ENCODE measurements around the gene WDR3. TPM values are rescaled to one million over a fixed set of nuclear protein-coding genes. Genes with fewer than 3 reads are reported as not detected.
A peak's percentile ranks its signal among the peaks of the same experiment; 100 is the strongest.

Gene WDR3
- total and polyA plus RNA-seq, 2 donors (not counting 3 experiments of a cell fraction or from before 2014, with no cell fraction given) = 12.4 to 27.7 TPM

DNA sequence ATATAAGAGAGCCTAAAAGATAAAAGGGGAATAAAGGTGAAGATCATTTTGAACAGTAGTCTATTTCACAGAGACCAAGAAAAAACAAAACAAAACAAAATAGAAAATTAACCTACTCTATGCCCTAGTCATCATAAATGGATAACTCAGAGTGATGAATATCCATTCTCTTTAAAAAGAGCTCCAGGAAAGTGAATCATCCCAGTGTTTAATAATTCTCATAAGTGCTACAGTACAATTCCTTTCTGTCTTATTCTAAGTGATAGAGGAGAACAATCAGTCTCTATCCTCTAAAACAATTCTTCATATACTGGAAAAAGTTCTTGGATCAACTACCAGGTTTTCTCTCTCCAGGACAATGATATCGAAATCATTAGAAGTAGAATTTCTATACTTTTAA is 45.9 kb upstream of the WDR3 start:
- H3K9ac ChIP-seq (replicated peaks; ENCODE audit: extremely low read depth, insufficient read depth, low read length) = no peak overlapping the region
- dilution Hi-C loops (cut with MboI; ENCODE audit: extremely low pct_ligation_motif_present, low sequenced_read_pairs) = no loop called here
- no peaks in the 10 kb centered on the region for H3K36me3 ChIP-seq (ENCODE audit: control insufficient read depth in 2 of 2, extremely low read depth in 1 of 2, insufficient read depth in 2 of 2, low read length in 2 of 2)
- no peaks in the 10 kb centered on the region for H3K79me2 ChIP-seq (ENCODE audit: control insufficient read depth, insufficient read depth, low read length)
- peaks cover 5% of the 10 kb centered on the region for H3K4me1 ChIP-seq (ENCODE audit: control insufficient read depth, extremely low read depth, insufficient read depth, low read length)
- BruUV-seq (replicated peaks) = no TSS peak
- ChIA-PET CTCF (interaction anchor here (1.1 to 1.8 kb wide), 2 partner anchors 12 to 22 kb away, joined by 3 to 9 read pairs; no protein-coding TSS in a partner anchor), POLR2A (no interaction called here)
- no peak for FAIRE-seq
- DNase-seq (ENCODE audit: low read depth, low spot score) = no peak
- no peaks in the 10 kb centered on the region for H4K20me1 ChIP-seq (replicated peaks; ENCODE audit: control insufficient read depth, extremely low read depth, insufficient read depth, low read length)
- no peak overlapping the region for H3K4me3 ChIP-seq (replicated peaks in 1 of 3; ENCODE audit: insufficient read depth in 1 of 3, low read depth in 1 of 3, low read length in 3 of 3)
- no peaks in the 10 kb centered on the region for H3K9me3 ChIP-seq (replicated peaks; ENCODE audit: control insufficient read depth, insufficient read depth, low read length)
- TF ChIP-seq JUN (IDR thresholded peaks at IDR 0.05; ENCODE audit: borderline replicate concordance, insufficient read depth, insufficient read length, low read depth) (no peak), FOS (IDR thresholded peaks at IDR 0.05; ENCODE audit: borderline replicate concordance, insufficient read depth, low read length) (peak; percentile 39)
- no peak overlapping the region for H3K4me2 ChIP-seq (ENCODE audit: insufficient read depth, low read length)
- no peaks in the 10 kb centered on the region for H3K9me1 ChIP-seq (replicated peaks; ENCODE audit: control insufficient read depth, extremely low read depth, insufficient read depth, low read length)
- intact Hi-C loops (cut with micrococcal nuclease) = no loop called here
- no peak overlapping the region for H3K27ac ChIP-seq (ENCODE audit: insufficient read depth, low read depth, low read length)
- H3K27me3 ChIP-seq (ENCODE audit: control insufficient read depth in 2 of 2, insufficient read depth in 2 of 2, low read length in 2 of 2) = no peaks in the 10 kb centered on the region
- no peak overlapping the region for H2AFZ ChIP-seq (ENCODE audit: low read depth, low read length)

DNA sequence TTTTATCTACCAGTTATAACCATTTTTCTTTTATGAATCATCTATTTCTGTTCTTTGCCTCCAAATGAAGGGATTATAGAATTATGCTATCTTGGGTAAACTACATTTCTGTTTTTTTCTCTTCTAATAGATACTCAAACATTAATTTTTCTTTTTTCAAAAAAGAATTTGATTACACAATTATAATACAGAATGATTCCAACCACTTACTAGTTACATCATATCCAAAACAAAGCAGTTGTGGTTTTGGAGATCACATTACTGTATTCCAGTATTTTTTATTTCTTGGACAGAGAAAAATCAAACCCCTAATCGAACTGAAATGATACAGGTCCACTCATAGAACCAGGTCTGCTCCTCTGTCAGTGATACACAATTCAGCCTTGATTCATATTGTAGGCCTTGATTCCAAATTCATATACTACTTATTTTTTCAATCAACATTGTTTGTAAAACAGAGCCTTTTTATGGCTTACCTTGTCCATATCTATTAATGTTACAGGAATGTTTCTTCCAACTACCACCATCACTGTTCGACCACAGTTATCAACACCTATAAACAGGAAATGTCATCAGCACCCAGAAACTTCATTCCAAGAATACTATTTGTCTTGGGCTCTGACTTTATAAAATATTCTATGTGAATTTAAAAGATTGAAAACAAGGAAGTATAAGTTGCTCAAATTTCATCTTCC is 43.3 kb upstream of the WDR3 start:
- dilution Hi-C loops (cut with MboI; ENCODE audit: extremely low pct_ligation_motif_present, low sequenced_read_pairs) (no loop called here), intact Hi-C loops (cut with micrococcal nuclease) (no loop called here)
- DNase-seq (ENCODE audit: low read depth, low spot score) (no peak), FAIRE-seq (no peak)
- Histone ChIP-seq H3K27me3 (ENCODE audit: control insufficient read depth in 2 of 2, insufficient read depth in 2 of 2, low read length in 2 of 2) (no peaks in the 10 kb centered on the region), H3K79me2 (ENCODE audit: control insufficient read depth, insufficient read depth, low read length) (no peaks in the 10 kb centered on the region), H3K4me3 (replicated peaks in 1 of 3; ENCODE audit: insufficient read depth in 1 of 3, low read depth in 1 of 3, low read length in 3 of 3) (no peak overlapping the region), H3K4me2 (ENCODE audit: insufficient read depth, low read length) (no peak overlapping the region), H3K36me3 (ENCODE audit: control insufficient read depth in 2 of 2, extremely low read depth in 1 of 2, insufficient read depth in 2 of 2, low read length in 2 of 2) (no peaks in the 10 kb centered on the region), H2AFZ (ENCODE audit: low read depth, low read length) (no peak overlapping the region), H4K20me1 (replicated peaks; ENCODE audit: control insufficient read depth, extremely low read depth, insufficient read depth, low read length) (no peaks in the 10 kb centered on the region), H3K9me3 (replicated peaks; ENCODE audit: control insufficient read depth, insufficient read depth, low read length) (no peaks in the 10 kb centered on the region), H3K9ac (replicated peaks; ENCODE audit: extremely low read depth, insufficient read depth, low read length) (no peak overlapping the region), H3K9me1 (replicated peaks; ENCODE audit: control insufficient read depth, extremely low read depth, insufficient read depth, low read length) (no peaks in the 10 kb centered on the region), H3K27ac (ENCODE audit: insufficient read depth, low read depth, low read length) (no peak overlapping the region), H3K4me1 (ENCODE audit: control insufficient read depth, extremely low read depth, insufficient read depth, low read length) (peaks cover 5% of the 10 kb centered on the region)
- TF ChIP-seq EZH2 (IDR thresholded peaks at IDR 0.05; ENCODE audit: borderline replicate concordance, low read depth, low read length, severe bottlenecking) = no peak
- no peak for TF ChIP-seq JUN (IDR thresholded peaks at IDR 0.05; ENCODE audit: borderline replicate concordance, insufficient read depth, insufficient read length, low read depth)
- TF ChIP-seq, protein P1, sequence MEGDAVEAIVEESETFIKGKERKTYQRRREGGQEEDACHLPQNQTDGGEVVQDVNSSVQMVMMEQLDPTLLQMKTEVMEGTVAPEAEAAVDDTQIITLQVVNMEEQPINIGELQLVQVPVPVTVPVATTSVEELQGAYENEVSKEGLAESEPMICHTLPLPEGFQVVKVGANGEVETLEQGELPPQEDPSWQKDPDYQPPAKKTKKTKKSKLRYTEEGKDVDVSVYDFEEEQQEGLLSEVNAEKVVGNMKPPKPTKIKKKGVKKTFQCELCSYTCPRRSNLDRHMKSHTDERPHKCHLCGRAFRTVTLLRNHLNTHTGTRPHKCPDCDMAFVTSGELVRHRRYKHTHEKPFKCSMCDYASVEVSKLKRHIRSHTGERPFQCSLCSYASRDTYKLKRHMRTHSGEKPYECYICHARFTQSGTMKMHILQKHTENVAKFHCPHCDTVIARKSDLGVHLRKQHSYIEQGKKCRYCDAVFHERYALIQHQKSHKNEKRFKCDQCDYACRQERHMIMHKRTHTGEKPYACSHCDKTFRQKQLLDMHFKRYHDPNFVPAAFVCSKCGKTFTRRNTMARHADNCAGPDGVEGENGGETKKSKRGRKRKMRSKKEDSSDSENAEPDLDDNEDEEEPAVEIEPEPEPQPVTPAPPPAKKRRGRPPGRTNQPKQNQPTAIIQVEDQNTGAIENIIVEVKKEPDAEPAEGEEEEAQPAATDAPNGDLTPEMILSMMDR (IDR thresholded peaks at IDR 0.05; ENCODE audit: extremely low read depth in 1 of 2, insufficient read depth in 1 of 2, low read depth in 1 of 2, low read length in 2 of 2) = no peak
- TF ChIP-seq MYC (IDR thresholded peaks at IDR 0.05; ENCODE audit: low read depth, low read length) = no peak
- CTCF ChIA-PET = interaction anchor here (0.9 to 1.2 kb wide), 3 partner anchors 9 to 128 kb away, joined by 3 to 6 read pairs (median 4); no protein-coding TSS in a partner anchor
- no TSS peak for BruUV-seq (replicated peaks)
- POLR2A ChIA-PET = no interaction called here

Measured in endothelial cell of umbilical vein (primary cell).